NCI-H774 (cell line): ENCODE results near the gene STARD13.

Experiments
- DNase-seq: peaks from one replicate; lab custom pipeline; 2025; lab: John Stamatoyannopoulos, UW

STARD13 gene

GRCh38 chr13:33081666-33082065, 203.9 kb downstream of the STARD13 start:
- DNase-seq: no peak

GRCh38 chr13:33080972-33081590, 204.5 kb downstream of the STARD13 start:
- DNase-seq: no peak

- DNase-seq: no peak
Observed at GRCh38 chr13:33079960-33080359, 205.6 kb downstream of the STARD13 start.

GRCh38 chr13:33078263-33078662, 207.3 kb downstream of the STARD13 start:
- DNase-seq: no peak

- DNase-seq: no peak
Observed at GRCh38 chr13:33076001-33076992, 209.3 kb downstream of the STARD13 start.

GRCh38 chr13:33073338-33073737, 212.2 kb downstream of the STARD13 start:
- no peak for DNase-seq

GRCh38 chr13:33072759-33073158, 212.8 kb downstream of the STARD13 start:
- no peak for DNase-seq

- DNase-seq: no peak
Observed at GRCh38 chr13:33072282-33072681, 213.3 kb downstream of the STARD13 start.

GRCh38 chr13:33070713-33071112, 214.8 kb downstream of the STARD13 start:
- no peak for DNase-seq

- no peak for DNase-seq
Observed at GRCh38 chr13:33069365-33069764, 216.2 kb downstream of the STARD13 start.

- no peak for DNase-seq
Observed at GRCh38 chr13:33066329-33066728, 219.2 kb downstream of the STARD13 start.

- DNase-seq: no peak
Observed at GRCh38 chr13:33060815-33061214, 224.7 kb downstream of the STARD13 start.

GRCh38 chr13:33058776-33059327, 226.7 kb downstream of the STARD13 start:
- no peak for DNase-seq

GRCh38 chr13:33057019-33057780, 228.4 kb downstream of the STARD13 start:
- DNase-seq: no peak

GRCh38 chr13:33053397-33054066, 232.0 kb downstream of the STARD13 start:
- no peak for DNase-seq
